Naive B cell (primary cell): ENCODE data around the gene RINL. TPM values are rescaled to one million over a fixed set of nuclear protein-coding genes. Genes with fewer than 3 reads are reported as not detected.

Experiments
- ATAC-seq, 2 donors: fragments of 150-1000 bp; cut with Tn5 transposase; 2 replicates each; pipeline ENCODE4 v1.10.0; 2021; ENCODE audit warnings: low read depth in 2 of 2, mild to moderate bottlenecking in 2 of 2, moderate library complexity in 2 of 2
- DNase-seq: peaks from one replicate; pipeline ENCODE4 v3.0.0; 2022
- H3K27ac Mint-ChIP-seq, 6 donors: one replicate each; pipeline ENCODE4 v1.8.0; 2020 to 2022; ENCODE audit warnings: mild to moderate bottlenecking in 6 of 6, mixed read lengths in 6 of 6, moderate library complexity in 5 of 6, inconsistent platforms in 2 of 6
- H3K27me3 Mint-ChIP-seq, 3 donors: one replicate each; pipeline ENCODE4 v1.8.0; 2021 to 2022; ENCODE audit warnings: mixed read lengths in 3 of 3, mild to moderate bottlenecking in 1 of 3
- H3K36me3 Mint-ChIP-seq, 2 donors: one replicate each; pipeline ENCODE4 v1.8.0; 2020 to 2022; ENCODE audit warnings: mixed read lengths in 2 of 2, inconsistent platforms in 1 of 2, mild to moderate bottlenecking in 1 of 2
- H3K4me1 Mint-ChIP-seq, 3 donors: one replicate each; pipeline ENCODE4 v1.8.0; 2020 to 2022; ENCODE audit warnings: mixed read lengths in 3 of 3, inconsistent platforms in 1 of 3, mild to moderate bottlenecking in 1 of 3, moderate library complexity in 1 of 3
- H3K4me3 Mint-ChIP-seq, 8 donors: one replicate each; pipeline ENCODE4 v1.8.0; 2020 to 2022; ENCODE audit warnings: mild to moderate bottlenecking in 8 of 8, mixed read lengths in 8 of 8, moderate library complexity in 8 of 8, inconsistent platforms in 2 of 8
- H3K9me3 Mint-ChIP-seq, 7 donors: one replicate each; pipeline ENCODE4 v1.8.0; 2020 to 2022; ENCODE audit warnings: mixed read lengths in 7 of 7, mild to moderate bottlenecking in 5 of 7, inconsistent platforms in 2 of 7, moderate library complexity in 1 of 7
- polyA plus RNA-seq, 6 donors: library from polyadenylated mRNA; unstranded; fragments of 300-500 nt; fragmentation: Illumina TruSeq; gene quantifications; one replicate each; pipeline ENCODE4 v1.2.3, GENCODE V29; 2021; ENCODE audit warnings: low read depth in 6 of 6

Gene RINL
- polyA plus RNA-seq, 6 donors from 2014 or later, result 22.1 to 80.3 (median 50.2) TPM

DNA sequence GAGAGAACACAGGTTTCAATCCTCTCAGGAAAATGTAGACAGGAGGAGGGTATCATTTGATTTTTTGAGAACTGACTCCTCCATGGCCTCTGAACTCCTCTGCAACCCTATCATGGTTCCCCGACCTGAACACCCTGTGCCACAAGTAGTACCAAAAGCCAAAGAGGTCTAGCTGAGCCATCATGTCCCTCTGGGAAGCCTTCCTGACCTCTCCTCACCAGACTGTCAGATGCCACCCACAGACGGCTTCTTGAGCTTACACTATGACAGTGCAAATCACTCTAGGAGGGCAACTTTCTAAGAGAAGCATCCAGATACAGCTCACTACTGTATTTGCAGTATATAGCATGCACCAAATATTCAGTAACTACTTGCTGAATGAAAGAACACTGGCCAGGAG, 32.0 kb downstream of the RINL start:
- DNase-seq (no peak), ATAC-seq (no peak)
- Mint-ChIP-seq H3K9me3 (no peaks in the 10 kb centered on the region), H3K36me3 (peaks cover 22 to 35% of the 10 kb centered on the region in 2 donors), H3K4me1 (peaks cover 50 to 78% (median 73%) of the 10 kb centered on the region in 3 donors), H3K27ac (peak overlapping the region in 2 of 6 donors; percentile 11 to 50), H3K27me3 (no peaks in the 10 kb centered on the region), H3K4me3 (peak overlapping the region in 3 of 8 donors; percentile 44 to 71 (median 47))

DNA sequence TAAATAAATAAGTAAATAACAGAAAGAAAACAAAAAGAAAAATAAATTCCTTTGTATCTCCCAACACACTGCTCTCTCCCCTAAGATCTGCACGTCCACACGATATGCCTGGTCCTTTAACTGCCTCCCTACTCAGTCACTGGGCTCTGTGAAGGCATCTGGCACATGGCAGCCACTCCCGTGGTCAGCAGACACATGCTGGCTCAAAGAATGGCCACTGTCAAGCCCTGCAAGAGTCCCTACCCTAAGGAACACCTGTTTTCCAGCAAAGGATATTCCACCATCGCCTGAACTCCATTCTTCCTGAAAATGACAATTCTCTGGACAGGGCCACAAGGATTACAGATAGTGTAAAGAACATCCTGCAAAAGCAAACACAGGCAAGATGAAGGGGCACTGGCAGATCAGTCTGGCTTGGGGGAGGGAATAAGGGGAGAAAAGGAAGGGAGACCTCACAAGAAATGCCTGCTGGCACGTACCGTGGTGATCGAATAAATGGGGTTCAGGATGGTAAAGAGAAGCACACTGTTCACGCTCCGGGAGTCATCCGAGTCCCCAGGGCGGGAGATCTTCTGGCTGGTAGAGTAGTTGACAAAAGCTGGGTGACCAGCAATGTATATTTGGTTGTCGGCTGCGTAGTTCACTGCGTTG, 32.6 kb downstream of the RINL start:
- ATAC-seq, result no peak
- H3K36me3 Mint-ChIP-seq, result peaks cover 22 to 35% of the 10 kb centered on the region in 2 donors

GRCh38 chr19:38844093-38844686, 33.9 kb downstream of the RINL start:
- Mint-ChIP-seq H3K4me3 (peak overlapping the region in 6 of 8 donors; percentile 1 to 40 (median 12)), H3K4me1 (peaks cover 46 to 80% (median 77%) of the 10 kb centered on the region in 3 donors), H3K36me3 (peaks cover 22 to 44% of the 10 kb centered on the region in 2 donors)

More for the DNA sequence above, 32.6 kb downstream of the RINL start:
- no peak for DNase-seq
- Mint-ChIP-seq H3K27me3 (no peaks in the 10 kb centered on the region), H3K4me3 (peak overlapping the region in 3 of 8 donors; percentile 20 to 71 (median 47)), H3K27ac (peak overlapping the region in 3 of 6 donors; percentile 11 to 85 (median 50)), H3K4me1 (peaks cover 46 to 77% (median 74%) of the 10 kb centered on the region in 3 donors), H3K9me3 (no peaks in the 10 kb centered on the region)

GRCh38 chr19:38843175-38843758, 34.8 kb downstream of the RINL start:
- Mint-ChIP-seq H3K9me3 (no peaks in the 10 kb centered on the region), H3K27ac (peak overlapping the region in 4 of 6 donors; percentile 34 to 94 (median 70)), H3K4me3 (peak overlapping the region in 6 of 8 donors; percentile 20 to 87 (median 33)), H3K36me3 (peaks cover 22 to 50% of the 10 kb centered on the region in 2 donors), H3K27me3 (no peaks in the 10 kb centered on the region), H3K4me1 (peaks cover 42 to 71% (median 68%) of the 10 kb centered on the region in 3 donors)
- no peak for ATAC-seq
- DNase-seq, result no peak

More at GRCh38 chr19:38844093-38844686, 33.9 kb downstream of the RINL start:
- Mint-ChIP-seq H3K27me3 (no peaks in the 10 kb centered on the region), H3K27ac (peak overlapping the region in 2 of 6 donors; percentile 79 to 90), H3K9me3 (no peaks in the 10 kb centered on the region)
- DNase-seq, result no peak
- ATAC-seq, result no peak

DNA sequence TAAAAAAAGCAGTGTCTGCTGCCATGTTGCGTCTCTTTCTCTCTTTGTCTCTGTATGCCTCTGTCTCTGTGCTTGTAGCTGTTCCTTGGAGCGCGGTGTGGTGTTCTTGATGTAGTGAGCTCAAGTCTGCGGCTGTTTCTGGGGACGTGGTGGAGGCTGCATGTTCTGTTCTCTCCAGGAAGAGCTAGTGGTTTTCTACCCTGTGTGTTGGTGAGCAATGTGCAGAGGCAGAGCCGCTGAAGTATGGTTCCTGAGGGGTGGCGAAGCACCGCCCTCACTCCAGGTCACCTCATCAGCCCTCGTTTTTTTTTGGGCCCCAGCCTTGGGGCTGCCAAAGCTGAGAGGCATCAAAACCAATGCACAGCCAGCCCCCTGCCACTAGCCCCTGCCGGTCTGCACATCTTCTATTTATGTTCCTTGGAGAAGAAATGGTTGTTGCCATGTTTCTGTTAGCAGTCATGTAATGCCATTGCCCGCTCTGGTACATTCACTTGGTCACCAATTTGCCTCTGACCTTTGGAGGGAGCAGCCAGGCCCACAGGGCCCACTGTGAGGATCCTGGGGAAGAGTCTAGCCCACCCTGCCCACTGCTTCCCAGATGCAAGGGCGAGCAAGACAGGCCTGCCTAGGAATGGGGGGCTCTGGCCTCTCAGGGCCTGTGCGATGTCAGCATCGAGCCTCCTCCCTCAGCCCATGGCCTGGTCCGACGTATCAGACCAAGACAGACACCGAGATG, 35.5 kb downstream of the RINL start:
- peak overlapping the region; percentile 23 to 91 (median 80) for H3K4me3 Mint-ChIP-seq
- peaks cover 22 to 50% of the 10 kb centered on the region in 2 donors for H3K36me3 Mint-ChIP-seq
- H3K4me1 Mint-ChIP-seq, result peaks cover 36 to 64% (median 61%) of the 10 kb centered on the region in 3 donors
- no peaks in the 10 kb centered on the region for H3K9me3 Mint-ChIP-seq
- ATAC-seq, result peak; percentile 87 to 95
- peak overlapping the region in 5 of 6 donors; percentile 73 to 97 (median 83) for H3K27ac Mint-ChIP-seq
- no peaks in the 10 kb centered on the region for H3K27me3 Mint-ChIP-seq
- peak; percentile 62 for DNase-seq

DNA sequence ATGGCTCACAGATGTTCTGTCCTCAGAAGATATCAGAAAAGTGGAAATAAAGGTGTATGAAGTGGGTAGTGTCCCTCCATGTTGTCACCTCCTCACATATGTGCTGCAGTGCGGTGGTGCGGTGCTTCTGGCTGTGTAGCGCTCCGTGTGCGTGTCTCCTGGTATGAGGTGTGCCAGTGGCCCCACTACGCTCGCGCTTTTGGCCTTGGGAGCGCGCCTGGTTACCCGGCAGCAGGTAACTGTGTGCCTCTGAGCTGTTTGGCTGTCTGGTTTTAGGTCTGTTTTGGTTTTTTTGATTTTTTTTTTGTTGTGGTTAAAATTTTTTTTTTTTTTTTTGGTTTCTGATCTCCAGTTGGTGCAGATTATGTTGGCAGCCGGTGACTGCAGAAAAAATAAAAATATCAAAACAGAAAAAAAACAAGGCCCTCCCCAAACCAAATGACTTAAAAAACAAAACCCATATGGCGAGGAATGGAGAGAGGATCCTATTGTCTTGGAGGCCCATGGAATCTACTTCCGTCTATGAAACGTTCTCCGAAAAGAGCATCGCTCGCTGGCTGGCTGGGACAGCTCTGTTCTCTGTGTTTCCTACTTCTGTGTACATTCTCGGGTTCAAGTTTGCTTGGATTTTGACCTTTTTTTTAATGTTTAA, 36.2 kb downstream of the RINL start:
- Mint-ChIP-seq H3K4me1 (peaks cover 36 to 59% (median 54%) of the 10 kb centered on the region in 3 donors), H3K27ac (peak overlapping the region in 5 of 6 donors; percentile 68 to 97 (median 83)), H3K9me3 (no peaks in the 10 kb centered on the region), H3K27me3 (no peaks in the 10 kb centered on the region), H3K4me3 (peak overlapping the region; percentile 49 to 91 (median 80)), H3K36me3 (peaks cover 23 to 50% of the 10 kb centered on the region in 2 donors)
- peak; percentile 15 to 20 for ATAC-seq
- no peak for DNase-seq

DNA sequence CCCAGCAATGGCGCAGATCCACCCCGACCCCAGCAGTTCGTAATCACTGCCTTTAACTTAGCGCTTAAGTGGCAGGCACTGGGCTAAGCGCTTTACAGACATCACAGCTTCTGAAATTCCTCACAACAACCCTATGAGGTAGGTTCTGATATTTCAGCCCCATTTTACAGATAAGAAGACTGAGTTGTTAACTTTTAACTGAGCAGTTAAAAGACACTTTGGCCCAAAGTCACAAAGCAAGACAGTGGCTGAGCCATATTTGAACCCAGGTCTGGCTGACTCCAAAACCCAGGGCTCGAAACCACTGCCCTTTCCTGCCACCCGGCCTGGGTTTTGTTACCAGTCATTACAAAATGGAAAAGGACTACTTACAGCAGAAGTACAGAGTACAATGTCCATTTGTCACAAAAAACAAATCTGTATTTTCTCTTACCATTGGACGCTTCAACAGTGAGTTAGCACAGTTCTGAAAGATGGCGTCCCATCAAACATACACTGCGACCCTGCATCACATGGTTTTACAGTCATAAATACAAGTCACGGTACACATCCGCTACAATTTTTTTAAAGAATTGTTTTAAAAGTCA, 36.8 kb downstream of the RINL start:
- H3K36me3 Mint-ChIP-seq, result peaks cover 27 to 50% of the 10 kb centered on the region in 2 donors
- no peaks in the 10 kb centered on the region for H3K9me3 Mint-ChIP-seq

GRCh38 chr19:38840583-38840968, 37.5 kb downstream of the RINL start:
- no peak for ATAC-seq
- no peaks in the 10 kb centered on the region for H3K9me3 Mint-ChIP-seq
- H3K27ac Mint-ChIP-seq, result peak overlapping the region in 1 of 6 donors; percentile 87
- no peaks in the 10 kb centered on the region for H3K27me3 Mint-ChIP-seq
- peak overlapping the region in 3 of 8 donors; percentile 10 to 53 (median 47) for H3K4me3 Mint-ChIP-seq
- peaks cover 32 to 52% (median 43%) of the 10 kb centered on the region in 3 donors for H3K4me1 Mint-ChIP-seq
- peaks cover 25 to 45% of the 10 kb centered on the region in 2 donors for H3K36me3 Mint-ChIP-seq
- DNase-seq, result no peak

More for the DNA sequence above, 36.8 kb downstream of the RINL start:
- Mint-ChIP-seq H3K27me3 (no peaks in the 10 kb centered on the region), H3K4me3 (peak overlapping the region in 5 of 8 donors; percentile 10 to 53 (median 41)), H3K4me1 (peaks cover 36 to 59% (median 50%) of the 10 kb centered on the region in 3 donors), H3K27ac (peak overlapping the region in 3 of 6 donors; percentile 49 to 87 (median 68))
- DNase-seq (no peak), ATAC-seq (no peak)

DNA sequence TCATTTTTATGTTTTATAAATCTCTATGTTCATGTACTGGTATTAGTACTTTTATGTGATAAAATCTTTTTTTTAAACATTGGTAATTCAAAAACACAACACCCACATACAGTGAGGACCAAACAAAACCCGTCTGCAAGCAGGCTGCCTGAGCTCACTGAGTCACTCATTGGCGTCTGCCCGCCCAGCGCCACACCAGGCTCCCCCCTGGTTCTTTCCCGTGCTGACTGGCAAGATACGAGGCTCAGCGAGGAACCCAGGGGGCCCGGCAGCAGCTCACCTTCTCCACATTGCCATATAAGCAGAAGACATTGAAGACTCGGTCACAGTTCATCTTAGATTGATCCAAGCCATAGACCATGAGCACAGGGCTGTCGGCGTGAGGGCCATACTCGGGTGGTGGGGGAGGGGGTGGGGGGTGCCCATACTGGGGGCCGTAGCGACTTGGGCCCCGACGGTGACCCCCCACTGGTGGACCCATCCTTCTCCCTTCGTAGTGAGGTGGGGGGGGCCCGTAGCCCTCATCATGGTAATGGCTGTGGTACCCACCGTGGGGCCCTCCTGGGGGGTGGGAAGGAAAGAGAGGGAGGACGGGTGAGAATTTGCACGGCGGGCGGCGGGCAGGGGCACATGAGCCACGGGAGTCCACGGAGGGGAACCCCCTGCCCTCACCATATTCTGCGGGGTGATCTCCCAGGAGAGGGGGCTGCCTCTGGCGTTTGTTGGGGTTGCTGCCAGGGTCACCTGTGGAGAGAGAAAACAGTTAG, 38.1 kb downstream of the RINL start:
- Mint-ChIP-seq H3K4me1 (peaks cover 27 to 48% (median 37%) of the 10 kb centered on the region in 3 donors), H3K9me3 (no peaks in the 10 kb centered on the region), H3K27ac (peak overlapping the region in 3 of 6 donors; percentile 34 to 69 (median 38)), H3K27me3 (no peaks in the 10 kb centered on the region), H3K4me3 (peak overlapping the region in 1 of 8 donors; percentile 12), H3K36me3 (peaks cover 22 to 39% of the 10 kb centered on the region in 2 donors)
- ATAC-seq (no peak), DNase-seq (no peak)

DNA sequence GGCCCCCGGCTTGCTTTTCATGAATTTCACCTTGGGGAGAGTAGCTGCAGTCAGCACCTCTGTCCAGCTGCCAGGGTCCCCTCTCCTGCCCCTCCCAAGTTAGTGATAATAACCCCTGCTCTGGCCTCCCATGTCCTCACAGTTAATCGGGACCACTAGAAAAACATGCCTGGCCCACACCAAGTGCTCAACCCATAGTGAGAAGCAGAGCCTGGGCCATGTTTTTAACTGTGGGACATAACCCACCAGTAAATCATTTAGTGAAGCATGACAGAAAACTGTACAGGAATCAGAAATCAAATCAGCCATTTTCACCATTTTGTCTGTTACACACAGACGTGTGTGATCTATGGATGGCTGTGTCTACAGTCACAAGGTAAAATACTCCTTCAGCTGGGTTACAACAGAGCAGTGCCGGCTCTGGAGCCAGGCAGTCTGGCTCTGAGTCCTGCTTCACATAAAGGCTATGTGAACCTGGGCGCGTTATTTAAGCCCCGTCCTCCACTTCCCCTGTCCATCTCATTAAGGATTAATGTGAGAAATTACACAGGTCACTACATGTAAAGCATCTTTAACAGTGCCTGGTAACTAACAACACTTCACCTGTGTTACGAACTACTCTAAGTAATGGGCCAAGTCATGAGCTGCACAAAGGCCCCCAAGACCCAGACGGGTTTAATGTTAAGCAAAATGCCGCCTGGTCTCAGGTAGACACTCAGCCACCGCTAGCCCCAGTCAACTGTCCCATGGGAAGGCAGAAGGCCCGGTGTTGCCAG, 38.9 kb downstream of the RINL start:
- H3K27ac Mint-ChIP-seq, result peak overlapping the region; percentile 19 to 81 (median 62)
- H3K9me3 Mint-ChIP-seq, result no peaks in the 10 kb centered on the region
- no peaks in the 10 kb centered on the region for H3K27me3 Mint-ChIP-seq
- peaks cover 23 to 42% (median 31%) of the 10 kb centered on the region in 3 donors for H3K4me1 Mint-ChIP-seq
- DNase-seq (no peak), ATAC-seq (no peak)
- H3K36me3 Mint-ChIP-seq, result peaks cover 22 to 33% of the 10 kb centered on the region in 2 donors
- no peak overlapping the region for H3K4me3 Mint-ChIP-seq
